GM06990 (cell line): ENCODE data around the gene SH2D7.
"Not testable (repeated sequence)": the region's sequence is repeated elsewhere in the genome, so short reads cannot be mapped to it uniquely, and the experiment has no call there.

Experiments used
- DNase-seq: peaks from one replicate; pipeline ENCODE4 v3.0.0-alpha.2; 2011; ENCODE audit not compliant: insufficient read length; ENCODE audit errors: extremely low read depth
- H3K27me3 ChIP-seq: replicated peaks from 2 replicates; pipeline ENCODE4 v1.6.0; 2011; ENCODE audit warnings: low read length; ENCODE audit not compliant: control insufficient read depth, insufficient read depth
- H3K36me3 ChIP-seq: 2 replicates; pipeline ENCODE4 v1.5.1; 2011; ENCODE audit warnings: low read length; ENCODE audit not compliant: control insufficient read depth, insufficient read depth
- H3K4me3 ChIP-seq: replicated peaks from 2 replicates; pipeline ENCODE4 v1.5.1; 2011; ENCODE audit warnings: low read depth, mild to moderate bottlenecking, control low read depth, low read length
- CTCF ChIP-seq: IDR thresholded peaks from 2 replicates; pipeline ENCODE4 v1.5.1; 2011; ENCODE audit warnings: low read length, control low read depth, mild to moderate bottlenecking, inconsistent platforms; ENCODE audit not compliant: insufficient read depth, poor library complexity, severe bottlenecking

SH2D7 gene

GRCh38 chr15:78146425-78147154, 54.2 kb downstream of the SH2D7 start:
- H3K27me3 ChIP-seq: no peaks in the 10 kb centered on the region
- no peak for TF ChIP-seq CTCF
- no peak overlapping the region for H3K4me3 ChIP-seq
- DNase-seq: no peak
- no peaks in the 10 kb centered on the region for H3K36me3 ChIP-seq

- no peak for TF ChIP-seq CTCF
- DNase-seq: no peak
- no peaks in the 10 kb centered on the region for H3K27me3 ChIP-seq
- H3K4me3 ChIP-seq: no peak overlapping the region
- no peaks in the 10 kb centered on the region for H3K36me3 ChIP-seq
Measured at GRCh38 chr15:78147566-78147965, 55.2 kb downstream of the SH2D7 start.

DNA sequence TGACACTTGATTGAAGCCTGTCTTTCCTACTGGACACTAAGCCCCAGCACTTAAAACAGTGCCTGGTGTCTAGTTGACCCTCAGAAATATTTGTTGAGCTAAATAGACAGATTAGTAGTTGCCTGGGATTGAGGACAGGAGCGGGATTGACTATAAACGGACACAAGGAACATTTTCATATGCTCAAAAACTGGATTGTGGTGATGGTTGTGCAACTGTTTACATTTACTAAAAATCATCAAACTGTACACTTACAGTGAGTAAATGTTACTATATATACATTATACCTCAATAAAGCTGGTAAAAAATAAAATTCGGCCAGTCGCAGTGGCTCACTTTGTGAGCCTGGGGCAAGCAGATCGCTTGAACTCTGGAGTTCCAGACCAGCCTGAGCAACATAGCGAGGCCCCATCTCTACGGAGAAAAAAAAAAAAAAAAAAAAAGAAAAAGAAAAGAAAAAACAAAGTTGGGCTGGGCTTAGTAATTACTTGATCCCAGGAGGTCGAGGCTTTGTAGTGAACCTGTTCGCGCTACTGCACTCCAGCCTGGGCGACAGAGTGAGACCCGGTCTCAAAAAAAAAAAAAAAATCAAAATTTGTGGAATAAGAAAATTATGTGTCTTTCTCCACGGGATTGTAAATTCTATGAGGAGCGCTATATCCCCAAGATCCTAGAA, 56.2 kb downstream of the SH2D7 start:
- no peak for TF ChIP-seq CTCF
- no peak for DNase-seq
- Histone ChIP-seq H3K36me3 (peaks cover 3% of the 10 kb centered on the region; the same call in 1 of the 2 replicates), H3K4me3 (peak overlapping the region; percentile 65), H3K27me3 (no peaks in the 10 kb centered on the region)

- DNase-seq: peak; percentile 97
- Histone ChIP-seq H3K4me3 (peak within 1 kb of the TSS; percentile 77), H3K36me3 (peaks cover 3% of the 10 kb centered on the region; the same call in 1 of the 2 replicates), H3K27me3 (no peaks in the 10 kb centered on the region)
- no peak for TF ChIP-seq CTCF
Measured at GRCh38 chr15:78149068-78149804, 56.9 kb downstream of the SH2D7 start, which contains the start of gene IDH3A. TSS of gene IDH3A (plus strand) at chr15:78149362. CDS start at chr15:78149404, 42 bp downstream.

GRCh38 chr15:78149805-78150751, 57.7 kb downstream of the SH2D7 start:
- H3K4me3 ChIP-seq: peak overlapping the region; percentile 77
- no peak for DNase-seq
- no peaks in the 10 kb centered on the region for H3K27me3 ChIP-seq
- TF ChIP-seq CTCF: no peak
- peaks cover 5% of the 10 kb centered on the region for H3K36me3 ChIP-seq

DNA sequence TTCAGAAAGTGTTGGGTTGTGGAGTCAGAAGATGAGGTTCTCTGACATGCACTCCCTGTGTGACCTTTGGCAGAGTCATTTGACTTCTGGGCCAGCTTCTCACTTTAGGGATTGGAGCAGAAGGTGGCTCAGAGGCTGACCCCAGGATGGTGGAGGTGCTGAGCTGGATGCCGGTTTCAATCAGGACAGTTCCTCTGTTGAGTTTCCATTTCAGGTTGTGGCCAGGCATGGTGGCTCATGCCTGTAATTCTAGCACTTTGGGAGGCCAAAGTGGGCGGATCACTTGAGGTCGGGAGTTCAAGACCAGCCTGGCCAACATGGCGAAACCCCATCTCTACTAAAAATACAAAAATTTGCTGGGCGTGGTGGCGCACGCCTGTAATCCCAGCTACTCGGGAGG, 58.7 kb downstream of the SH2D7 start:
- H3K27me3 ChIP-seq, H3K4me3 ChIP-seq, DNase-seq, H3K36me3 ChIP-seq: not testable (repeated sequence)
